GM23338 (cell line): Measurements from ENCODE around the gene NR2C2. TPM values are rescaled to one million over a fixed set of nuclear protein-coding genes. Genes with fewer than 3 reads are reported as not detected.

Experiments used
- ATAC-seq: fragments of 200-7000 bp; cut with Tn5 transposase; 3 replicates; pipeline ENCODE4 v1.9.1; 2020
- DNase-seq: peaks from one replicate; pipeline ENCODE4 v3.0.0-alpha.2; 2015; ENCODE audit warnings: low spot score
- H2AFZ ChIP-seq: fragments of 200-600 bp; sonication (generic); 2 replicates; pipeline ENCODE4 v1.8.0; 2016; ENCODE audit warnings: antibody characterized with exemption, mild to moderate bottlenecking, moderate library complexity
- H3F3A ChIP-seq: fragments of 200-600 bp; sonication (generic); replicated peaks from 2 replicates; pipeline ENCODE4 v1.8.0; 2017; ENCODE audit warnings: antibody characterized with exemption, mixed run types, low read depth
- H3K27ac ChIP-seq: fragments of 200-600 bp; sonication (generic); 2 replicates; pipeline ENCODE4 v1.6.1; 2016; ENCODE audit warnings: low read depth
- H3K27me3 ChIP-seq: fragments of 200-600 bp; sonication (generic); 2 replicates; pipeline ENCODE4 v1.8.0; 2016; ENCODE audit warnings: mild to moderate bottlenecking, mixed run types, moderate library complexity; ENCODE audit not compliant: insufficient read depth
- H3K36me3 ChIP-seq: fragments of 200-600 bp; sonication (generic); 2 replicates; pipeline ENCODE4 v1.8.0; 2016; ENCODE audit warnings: mild to moderate bottlenecking; ENCODE audit not compliant: insufficient read depth
- H3K4me1 ChIP-seq: fragments of 200-600 bp; sonication (generic); 2 replicates; pipeline ENCODE4 v1.8.0; 2016; ENCODE audit warnings: mild to moderate bottlenecking, moderate library complexity; ENCODE audit not compliant: insufficient read depth
- H3K4me2 ChIP-seq: fragments of 200-600 bp; sonication (generic); 2 replicates; pipeline ENCODE4 v1.7.1; 2017; ENCODE audit warnings: mixed run types
- H3K4me3 ChIP-seq: fragments of 200-600 bp; sonication (generic); 2 replicates; pipeline ENCODE4 v1.6.1; 2016; ENCODE audit warnings: mixed run types
- H3K79me2 ChIP-seq: fragments of 200-600 bp; sonication (generic); replicated peaks from 2 replicates; pipeline ENCODE4 v1.8.0; 2017; ENCODE audit warnings: mild to moderate bottlenecking; ENCODE audit not compliant: insufficient read depth
- H3K9me2 ChIP-seq: fragments of 200-600 bp; sonication (generic); 2 replicates; pipeline ENCODE4 v1.8.0; 2017; ENCODE audit not compliant: insufficient read depth
- H4K20me1 ChIP-seq: fragments of 200-600 bp; sonication (generic); replicated peaks from 2 replicates; pipeline ENCODE4 v1.8.0; 2017; ENCODE audit warnings: mild to moderate bottlenecking; ENCODE audit not compliant: insufficient read depth
- H3K27ac Mint-ChIP-seq: 2 replicates; pipeline ENCODE4 v1.8.0; 2020; ENCODE audit warnings: inconsistent platforms, mild to moderate bottlenecking, moderate library complexity, mixed read lengths
- H3K27me3 Mint-ChIP-seq: 3 replicates; pipeline ENCODE4 v1.8.0; 2022; ENCODE audit warnings: low read depth, mild to moderate bottlenecking, moderate library complexity, mixed read lengths, inconsistent platforms; ENCODE audit not compliant: insufficient read depth, poor library complexity
- H3K36me3 Mint-ChIP-seq: 3 replicates; pipeline ENCODE4 v1.8.0; 2021; ENCODE audit warnings: low read depth, mild to moderate bottlenecking, inconsistent platforms, moderate library complexity, mixed read lengths
- H3K4me1 Mint-ChIP-seq: 3 replicates; pipeline ENCODE4 v1.8.0; 2020; ENCODE audit warnings: mild to moderate bottlenecking, inconsistent platforms, mixed read lengths
- H3K4me3 Mint-ChIP-seq: 3 replicates; pipeline ENCODE4 v1.8.0; 2021; ENCODE audit warnings: moderate library complexity, mild to moderate bottlenecking, inconsistent platforms, mixed read lengths
- H3K9me3 Mint-ChIP-seq: 3 replicates; pipeline ENCODE4 v1.8.0; 2020; ENCODE audit warnings: moderate library complexity, mild to moderate bottlenecking, inconsistent platforms, mixed read lengths
- CREB1 ChIP-seq: fragments of 250-450 bp; sonication (Bioruptor Pico); IDR thresholded peaks from 2 replicates; pipeline ENCODE4 v1.5.0; 2020; ENCODE audit warnings: low read depth, mild to moderate bottlenecking, moderate library complexity
- CTCF ChIP-seq, 2 experiments: fragments of 200-600 bp in 1 of 2; sonication (generic) in 1 of 2; conservative IDR thresholded peaks; 2 replicates each; pipeline versions ENCODE4 v1.5.1 to v1.6.1; 2016 to 2017; ENCODE audit warnings: antibody characterized with exemption in 2 of 2, low read depth in 2 of 2, mild to moderate bottlenecking in 2 of 2, moderate library complexity in 1 of 2
- EZH2 ChIP-seq: fragments of 200-600 bp; sonication (generic); IDR thresholded peaks from one replicate; pipeline ENCODE4 v1.8.0; 2017; ENCODE audit warnings: antibody characterized with exemption, mild to moderate bottlenecking, low read depth; ENCODE audit not compliant: unreplicated experiment
- EZH2phosphoT487 ChIP-seq: fragments of 200-600 bp; sonication (generic); IDR thresholded peaks from one replicate; pipeline ENCODE4 v1.8.1; 2018; ENCODE audit warnings: antibody characterized with exemption; ENCODE audit not compliant: unreplicated experiment
- JUNB ChIP-seq: IDR thresholded peaks from one replicate; pipeline ENCODE4 v1.6.1; 2016; ENCODE audit warnings: antibody characterized with exemption; ENCODE audit not compliant: unreplicated experiment
- NANOG ChIP-seq: IDR thresholded peaks from 2 replicates; pipeline ENCODE4 v1.6.1; 2016; ENCODE audit warnings: antibody characterized with exemption, borderline replicate concordance
- POLR2AphosphoS5 ChIP-seq: IDR thresholded peaks from 2 replicates; pipeline ENCODE4 v1.6.1; 2016; ENCODE audit warnings: antibody characterized with exemption, low read depth
- REST ChIP-seq: IDR thresholded peaks from one replicate; pipeline ENCODE4 v1.6.1; 2018; ENCODE audit warnings: antibody characterized with exemption; ENCODE audit not compliant: unreplicated experiment
- STAT1 ChIP-seq: IDR thresholded peaks from one replicate; pipeline ENCODE4 v1.6.1; 2016; ENCODE audit warnings: antibody characterized with exemption; ENCODE audit not compliant: unreplicated experiment
- ZNF114 ChIP-seq: fragments of 250-450 bp; sonication (Bioruptor Pico); IDR thresholded peaks from 2 replicates; pipeline ENCODE4 v1.5.0; 2020; ENCODE audit warnings: mild to moderate bottlenecking, moderate library complexity
- ZNF331 ChIP-seq: fragments of 250-450 bp; sonication (Bioruptor Pico); IDR thresholded peaks from 2 replicates; pipeline ENCODE4 v1.5.0; 2020; ENCODE audit warnings: low read depth, mild to moderate bottlenecking, moderate library complexity
- polyA plus RNA-seq: library from polyadenylated mRNA; unstranded; fragments of >200 nt; fragmentation: Nextera tagmentation; extraction: Ambion mirVana; gene quantifications from 2 replicates; pipeline ENCODE4 v1.2.1, GENCODE V29; 2016
- total RNA-seq: library from RNA; depleted of rRNA; stranded (reverse); fragments of >200 nt; shearing (Covaris generic); gene quantifications from 2 replicates; pipeline ENCODE4 v1.2.3, GENCODE V29; 2014

Gene NR2C2
- total and polyA plus RNA-seq, 2 experiments from 2014 or later: 12.0 to 57.2 TPM

- TF ChIP-seq NANOG (no peak), ZNF114 (CRISPR knock-in tag) (no peak), ZNF331 (CRISPR knock-in tag) (no peak), POLR2AphosphoS5 (no peak), JUNB (no peak), EZH2 (no peak), CTCF (conservative IDR thresholded peaks at IDR 0.05; ENCODE audit: low read depth in 2 of 2) (no peak)
Measured at GRCh38 chr3:14946236-14946635, 1.1 kb upstream of the NR2C2 start (continued).

GRCh38 chr3:14946739-14947099, 664 bp upstream of the NR2C2 start:
- Histone ChIP-seq H2AFZ (peak overlapping the region; percentile 53; the same call in 1 of the 2 replicates), H3K27me3 (no peaks in the 10 kb centered on the region), H3K79me2 (peaks cover 81% of the 10 kb centered on the region), H3K9me2 (no peaks in the 10 kb centered on the region), H3K4me1 (peaks cover 37% of the 10 kb centered on the region), H4K20me1 (peaks cover 48% of the 10 kb centered on the region), H3K27ac (peak overlapping the region; percentile 97), H3F3A (no peaks in the 10 kb centered on the region; the same call in 1 of the 2 replicates), H3K36me3 (peaks cover 23% of the 10 kb centered on the region; the same call in 1 of the 2 replicates), H3K4me2 (peak overlapping the region; percentile 94), H3K4me3 (peak overlapping the region; percentile 97)
- Mint-ChIP-seq H3K36me3 (peaks cover 44% of the 10 kb centered on the region), H3K27ac (peak overlapping the region; percentile 96), H3K9me3 (no peaks in the 10 kb centered on the region), H3K4me1 (peaks cover 37% of the 10 kb centered on the region), H3K27me3 (peaks cover 3% of the 10 kb centered on the region), H3K4me3 (peak overlapping the region; percentile 88)
- DNase-seq (no peak), ATAC-seq (no peak)
- no peak for TF ChIP-seq EZH2
- no peak for TF ChIP-seq POLR2AphosphoS5
- TF ChIP-seq STAT1: no peak

GRCh38 chr3:14947886-14948608, 664 bp downstream of the NR2C2 start:
- ATAC-seq: peak; percentile 91
- DNase-seq: peak; percentile 97
- Histone ChIP-seq H3K9me2 (no peaks in the 10 kb centered on the region), H2AFZ (no peak overlapping the region), H3F3A (no peaks in the 10 kb centered on the region; the same call in 1 of the 2 replicates), H3K36me3 (peaks cover 23% of the 10 kb centered on the region; the same call in 1 of the 2 replicates), H3K4me1 (peaks cover 30% of the 10 kb centered on the region), H3K4me2 (peak overlapping the region; percentile 94), H3K4me3 (peak overlapping the region; percentile 97), H3K27me3 (no peaks in the 10 kb centered on the region), H3K27ac (peak overlapping the region; percentile 99), H4K20me1 (peaks cover 51% of the 10 kb centered on the region), H3K79me2 (peaks cover 87% of the 10 kb centered on the region)
- Mint-ChIP-seq H3K36me3 (peaks cover 42% of the 10 kb centered on the region), H3K4me1 (peaks cover 33% of the 10 kb centered on the region), H3K27me3 (peaks cover 3% of the 10 kb centered on the region), H3K9me3 (no peaks in the 10 kb centered on the region), H3K27ac (peak overlapping the region; percentile 100), H3K4me3 (peak overlapping the region; percentile 88)
- TF ChIP-seq EZH2phosphoT487 (no peak), ZNF331 (CRISPR knock-in tag) (no peak), REST (peak; percentile 10), EZH2 (no peak), POLR2AphosphoS5 (peak; percentile 58; the same call in 1 of the 2 replicates), CREB1 (peak; percentile 37; the same call in 1 of the 2 replicates)
